CD4-positive, alpha-beta T cell treated with Interleukin-12 subunit alpha and Interleukin-12 subunit beta, for 1 hour (primary cell): Measurements from ENCODE around the gene RRAGB.
"Not testable (repeated sequence)": the region's sequence is repeated elsewhere in the genome, so short reads cannot be mapped to it uniquely, and the experiment has no call there.

Experiments used
- DNase-seq: peaks from one replicate; pipeline ENCODE4 v3.0.0-alpha.2; 2020

Gene RRAGB

DNA sequence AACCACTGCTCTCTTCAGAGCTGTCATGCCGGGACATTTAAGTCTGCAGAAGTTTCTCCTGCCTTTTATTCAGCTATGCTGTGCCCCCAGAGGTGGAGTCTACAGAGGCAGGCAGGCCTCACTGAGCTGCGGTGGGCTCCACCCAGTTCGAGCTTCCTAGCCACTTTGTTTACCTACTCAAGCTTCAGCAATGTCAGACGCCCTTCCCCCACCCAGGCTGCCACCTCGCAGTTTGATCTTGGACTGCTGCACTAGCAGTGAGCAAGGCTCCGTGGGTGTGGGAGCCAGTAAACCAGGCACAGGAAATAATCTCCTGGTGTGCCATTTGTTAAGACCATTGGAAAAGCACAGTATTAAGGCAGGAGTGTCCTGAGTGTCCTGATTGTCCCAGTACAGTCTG, 56.9 kb downstream of the RRAGB start:
- DNase-seq: not testable (repeated sequence)

DNA sequence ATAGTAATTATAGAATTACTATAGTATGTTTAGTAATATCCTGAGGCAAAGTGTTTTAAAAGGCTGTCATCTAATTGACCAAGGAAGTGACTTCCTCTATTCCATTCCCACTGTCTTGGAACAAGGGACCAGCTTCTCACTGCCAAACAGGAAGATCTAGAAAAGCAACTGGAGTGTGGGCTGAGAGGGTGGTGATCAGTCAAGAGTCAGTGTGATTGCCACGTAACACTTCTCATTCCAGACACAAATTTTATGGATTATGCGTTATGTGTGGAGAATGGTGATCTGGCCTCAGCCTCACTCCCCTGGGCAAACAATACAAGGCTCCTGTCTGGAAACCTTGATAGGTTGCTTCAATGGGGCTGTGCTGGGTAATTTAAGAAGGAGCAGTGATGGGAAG, 60.0 kb downstream of the RRAGB start:
- DNase-seq: no peak

DNA sequence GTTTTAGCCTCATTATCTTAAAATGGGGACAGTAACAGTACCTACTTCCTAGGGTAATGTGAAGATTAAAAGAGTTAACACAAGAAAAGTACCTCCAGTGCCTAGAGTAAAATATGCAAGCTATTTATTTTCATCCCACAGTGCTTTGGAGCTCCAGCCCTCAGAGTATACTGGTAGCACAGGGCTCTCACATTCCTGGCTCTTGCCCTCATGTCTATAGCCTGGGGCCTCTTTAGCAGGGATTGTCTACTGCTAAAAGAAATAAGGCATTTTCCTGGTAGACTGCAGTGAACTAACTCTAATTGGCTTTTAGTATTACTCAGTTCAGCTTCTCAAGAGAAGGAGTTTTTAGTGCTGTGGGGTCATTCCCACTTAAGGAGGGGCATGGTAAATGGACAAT, 60.8 kb downstream of the RRAGB start:
- DNase-seq: no peak

DNA sequence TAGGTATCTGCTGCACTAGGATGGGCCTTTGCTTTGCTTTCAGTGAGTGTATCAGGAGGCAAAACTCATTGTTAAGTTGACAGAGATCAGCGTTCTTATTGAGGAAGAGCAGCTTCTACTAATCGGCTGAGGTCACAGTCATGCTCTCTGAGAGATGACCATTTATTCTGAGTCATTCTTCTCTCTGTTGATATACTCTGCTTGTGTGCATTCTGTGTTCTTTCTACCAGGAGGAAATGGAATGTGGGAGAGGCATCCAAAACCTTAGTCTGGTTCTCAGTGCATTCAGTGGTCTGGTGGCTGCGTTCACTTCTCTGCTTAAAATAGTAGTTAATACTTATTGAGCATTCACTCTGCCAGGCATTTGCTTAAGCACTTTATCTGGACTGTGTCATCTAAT, 66.2 kb downstream of the RRAGB start:
- no peak for DNase-seq

DNA sequence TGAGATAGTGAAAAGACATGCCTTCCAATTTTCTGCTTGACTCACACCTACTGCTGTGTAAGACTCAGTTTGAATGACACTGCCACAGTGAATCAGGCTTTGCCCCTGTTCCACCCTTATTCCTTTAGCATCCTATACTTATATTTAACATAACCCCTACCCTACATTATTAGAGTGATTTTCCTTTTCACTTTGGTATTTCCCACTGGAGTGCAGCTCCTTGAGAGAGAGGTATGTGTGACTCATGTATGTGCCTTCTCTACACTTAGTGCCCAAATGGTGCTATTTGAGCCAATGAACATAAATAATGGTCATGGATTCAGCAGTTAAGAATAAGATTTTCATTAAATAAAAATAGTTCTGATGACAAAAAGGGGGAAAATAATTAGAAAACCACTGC, 69.5 kb downstream of the RRAGB start:
- DNase-seq: no peak

DNA sequence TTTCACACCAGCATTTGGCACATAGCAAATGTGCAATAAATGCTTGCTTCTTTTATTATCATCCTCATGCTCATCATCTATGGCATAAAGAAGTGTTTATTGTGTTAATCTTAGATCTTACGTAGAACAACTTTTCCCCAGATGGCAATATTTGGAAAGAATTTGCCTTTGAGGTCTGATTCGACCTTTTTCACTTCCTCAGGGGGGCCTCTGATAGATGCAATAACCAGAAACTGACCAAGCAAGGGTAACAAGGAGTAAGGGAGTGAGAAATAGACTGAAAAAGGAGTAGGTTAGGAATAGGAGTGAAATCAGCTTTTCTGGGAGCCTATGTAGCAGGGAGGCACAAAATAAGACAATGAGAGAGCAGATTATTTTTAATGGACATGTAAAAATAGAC, 70.2 kb downstream of the RRAGB start:
- no peak for DNase-seq

DNA sequence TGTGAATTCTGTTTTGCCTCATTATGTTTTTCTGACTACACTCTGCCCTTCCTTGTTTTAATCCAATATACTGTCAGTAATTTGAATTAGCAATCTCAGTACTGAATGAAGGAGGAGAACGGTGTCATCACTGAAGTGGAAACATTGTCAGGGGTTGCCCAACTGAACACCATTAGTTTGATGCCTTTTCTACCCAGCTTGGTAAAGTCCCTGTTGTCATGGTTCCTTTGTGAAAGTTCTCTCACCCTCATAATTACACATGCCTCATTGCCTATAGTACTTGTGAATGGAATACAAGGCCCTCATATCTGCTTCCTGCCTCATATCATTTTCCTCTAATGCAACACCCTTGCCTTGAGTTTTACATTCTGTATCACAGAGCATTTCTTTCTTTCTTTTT, 76.9 kb downstream of the RRAGB start:
- no peak for DNase-seq

DNA sequence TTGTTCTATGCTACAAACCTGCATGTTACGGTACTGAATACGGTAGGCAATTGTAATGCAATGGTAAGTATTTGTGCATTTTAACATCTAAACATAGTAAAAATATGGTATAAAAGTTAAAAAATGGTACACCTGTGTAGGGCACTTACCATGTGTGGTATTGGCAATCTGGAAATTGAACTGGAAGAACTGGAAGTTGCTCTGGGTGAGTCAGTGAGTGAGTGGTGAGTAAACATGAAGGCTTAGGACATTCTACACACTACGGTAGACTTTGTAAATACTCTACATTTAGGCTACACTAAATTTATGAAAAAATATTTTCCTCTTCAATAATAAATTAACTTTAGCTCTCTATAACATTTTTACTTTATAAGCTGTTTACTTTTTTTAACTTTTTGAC, 78.9 kb downstream of the RRAGB start:
- DNase-seq: no peak

DNA sequence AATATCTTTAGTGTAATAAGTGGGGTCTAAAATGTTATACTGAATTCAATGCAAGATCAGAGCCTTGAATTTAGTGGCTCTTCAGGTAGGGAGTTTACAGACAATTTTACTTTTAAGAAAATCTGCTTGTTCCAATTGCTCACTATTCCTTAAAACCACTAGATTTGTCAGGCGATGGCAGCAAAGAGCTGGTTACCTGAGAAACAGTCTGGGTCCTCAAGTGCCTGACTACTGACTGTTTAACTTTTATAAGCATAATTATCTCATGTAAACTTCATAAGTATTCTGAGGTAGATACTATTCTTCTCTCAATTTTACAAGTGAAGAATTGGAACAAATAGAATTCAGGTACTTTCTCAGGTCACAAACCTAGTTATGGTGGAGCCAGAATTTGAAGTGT, 84.3 kb downstream of the RRAGB start:
- DNase-seq: no peak
